Measurements from ENCODE around the gene KIAA0513.

The KIAA0513 gene

GRCh38 chr16:85089525-85089924 lies 61.9 kb downstream of the KIAA0513 start:
- DNase-seq (ENCODE audit: low read depth), result no peak

GRCh38 chr16:85090181-85090580 lies 62.6 kb downstream of the KIAA0513 start:
- DNase-seq (ENCODE audit: low read depth), result no peak

- no peak for DNase-seq (ENCODE audit: low read depth)
Observed at GRCh38 chr16:85090873-85091521, 63.4 kb downstream of the KIAA0513 start.

- no peak for DNase-seq (ENCODE audit: low read depth)
Observed at GRCh38 chr16:85091522-85091910, 63.9 kb downstream of the KIAA0513 start.

- no peak for DNase-seq (ENCODE audit: low read depth)
Observed at GRCh38 chr16:85092309-85092708, 64.7 kb downstream of the KIAA0513 start.

- no peak for DNase-seq (ENCODE audit: low read depth)
Observed at GRCh38 chr16:85092851-85093250, 65.3 kb downstream of the KIAA0513 start.

GRCh38 chr16:85093705-85094104 lies 66.1 kb downstream of the KIAA0513 start:
- DNase-seq (ENCODE audit: low read depth), result no peak

- no peak for DNase-seq (ENCODE audit: low read depth)
Observed at GRCh38 chr16:85094176-85094805, 66.7 kb downstream of the KIAA0513 start.

- no peak for DNase-seq (ENCODE audit: low read depth)
Observed at GRCh38 chr16:85094812-85095211, 67.2 kb downstream of the KIAA0513 start.

GRCh38 chr16:85096921-85097320 lies 69.3 kb downstream of the KIAA0513 start:
- DNase-seq (ENCODE audit: low read depth), result no peak

- no peak for DNase-seq (ENCODE audit: low read depth)
Observed at GRCh38 chr16:85098565-85098964, 71.0 kb downstream of the KIAA0513 start.

GRCh38 chr16:85100265-85100664 lies 72.7 kb downstream of the KIAA0513 start:
- no peak for DNase-seq (ENCODE audit: low read depth)

GRCh38 chr16:85101956-85102630 lies 74.5 kb downstream of the KIAA0513 start:
- no peak for DNase-seq (ENCODE audit: low read depth)

GRCh38 chr16:85103114-85104079 lies 75.8 kb downstream of the KIAA0513 start:
- no peak for DNase-seq (ENCODE audit: low read depth)

GRCh38 chr16:85104147-85104546 lies 76.6 kb downstream of the KIAA0513 start:
- no peak for DNase-seq (ENCODE audit: low read depth)

GRCh38 chr16:85104821-85105391 lies 77.3 kb downstream of the KIAA0513 start:
- DNase-seq (ENCODE audit: low read depth), result no peak

GRCh38 chr16:85105475-85105874 lies 77.9 kb downstream of the KIAA0513 start:
- DNase-seq (ENCODE audit: low read depth), result no peak

- no peak for DNase-seq (ENCODE audit: low read depth)
Observed at GRCh38 chr16:85107083-85107482, 79.5 kb downstream of the KIAA0513 start.

- DNase-seq (ENCODE audit: low read depth), result no peak
Observed at GRCh38 chr16:85107532-85107931, 79.9 kb downstream of the KIAA0513 start.

GRCh38 chr16:85110105-85110504 lies 82.5 kb downstream of the KIAA0513 start:
- DNase-seq (ENCODE audit: low read depth), result no peak

GRCh38 chr16:85111184-85111583 lies 83.6 kb downstream of the KIAA0513 start:
- DNase-seq (ENCODE audit: low read depth), result no peak

GRCh38 chr16:85112364-85112763 lies 84.8 kb downstream of the KIAA0513 start, which contains the start of gene CIBAR2:
Gene CIBAR2 (minus strand): TSS chr16:85112472. CDS start chr16:85112352, 120 bp downstream.
- no peak for DNase-seq (ENCODE audit: low read depth)

Measured in activated T-helper 1 cell treated with Interleukin-2 at 50 U/mL for 16 hours (primary cell).